ENCODE measurements around the gene GFRA1.

GFRA1 gene

DNA sequence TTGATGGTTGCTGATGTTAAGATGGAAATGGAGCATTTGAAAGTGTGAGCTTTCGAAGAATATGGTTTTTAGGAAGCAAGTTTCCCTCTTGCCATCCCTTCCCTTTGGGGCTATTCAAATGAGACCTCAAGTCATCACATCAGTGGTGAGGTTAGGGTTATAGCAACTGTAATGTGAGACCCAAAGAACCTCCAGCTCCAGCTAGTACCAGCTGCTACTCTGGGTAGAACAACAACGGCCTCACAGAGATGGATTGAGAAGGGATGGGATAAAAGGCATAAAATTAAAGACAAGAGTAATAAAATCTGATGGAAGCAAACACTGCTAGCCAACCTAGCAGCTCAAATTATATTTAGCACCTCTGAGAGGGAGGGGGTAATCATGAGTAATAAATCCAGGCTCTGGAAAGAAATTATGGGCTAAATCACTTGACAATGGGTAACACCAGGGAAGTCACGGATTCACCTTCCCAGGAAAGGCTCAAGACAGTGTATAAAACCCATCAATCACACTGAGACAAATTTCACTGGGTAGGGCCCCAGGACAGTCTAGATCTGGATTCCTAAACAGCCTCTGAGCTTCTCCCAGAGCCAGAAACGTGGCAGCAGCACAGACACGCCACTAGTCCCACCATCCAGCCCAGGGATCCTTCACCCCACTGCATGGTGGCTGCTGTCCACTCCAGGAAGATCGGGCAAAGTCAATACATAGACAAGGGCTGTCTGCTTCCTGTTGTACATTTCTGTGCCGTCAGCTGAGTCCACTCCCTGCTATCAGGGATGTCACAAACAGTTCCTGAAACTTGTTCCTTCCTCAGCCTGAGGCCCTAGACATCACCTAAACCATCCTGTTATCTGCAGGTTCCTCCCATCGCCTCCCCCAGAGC is 151.1 kb downstream of the GFRA1 start:
- DNase-seq, result no peak

DNA sequence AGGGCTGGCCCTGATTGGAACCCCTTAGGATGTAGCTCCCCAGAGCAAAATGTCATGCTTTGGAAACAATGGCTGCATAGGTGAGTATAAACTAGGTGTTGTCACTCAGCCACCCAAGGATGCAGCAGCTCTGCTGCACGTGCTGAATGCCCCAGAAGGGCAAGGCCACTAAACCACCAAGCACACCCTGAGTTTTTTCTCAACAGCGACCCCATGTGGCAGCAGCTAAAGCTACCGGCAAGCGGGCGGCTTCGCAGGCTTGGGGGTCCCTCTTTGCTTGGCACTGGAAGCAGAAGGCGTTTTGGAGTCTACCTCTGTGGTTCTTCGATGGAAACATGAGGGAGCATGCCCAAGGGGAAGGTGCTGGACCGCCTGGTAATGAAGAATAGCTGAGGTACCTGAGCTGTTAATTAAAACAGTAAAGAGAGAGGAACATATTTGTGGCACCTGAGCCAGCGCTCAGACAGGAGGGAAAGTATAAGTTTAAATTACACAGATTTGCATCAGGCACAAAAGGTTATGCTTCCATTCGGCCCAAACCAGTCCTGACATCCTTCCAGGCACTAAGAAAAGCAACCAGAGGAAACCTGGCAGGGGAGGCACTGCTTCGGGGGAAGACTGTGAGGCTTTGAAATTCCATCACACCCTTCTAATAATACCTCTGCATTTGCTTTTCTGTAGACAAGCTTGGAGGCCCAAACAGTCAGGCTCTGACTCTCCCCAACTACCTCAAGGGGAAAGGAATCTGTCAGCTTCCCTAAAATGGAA is 152.1 kb downstream of the GFRA1 start:
- DNase-seq, result no peak

- no peak for DNase-seq
These were observed 154.2 kb downstream of the GFRA1 start for GRCh38 chr10:116118847-116119246.

DNA sequence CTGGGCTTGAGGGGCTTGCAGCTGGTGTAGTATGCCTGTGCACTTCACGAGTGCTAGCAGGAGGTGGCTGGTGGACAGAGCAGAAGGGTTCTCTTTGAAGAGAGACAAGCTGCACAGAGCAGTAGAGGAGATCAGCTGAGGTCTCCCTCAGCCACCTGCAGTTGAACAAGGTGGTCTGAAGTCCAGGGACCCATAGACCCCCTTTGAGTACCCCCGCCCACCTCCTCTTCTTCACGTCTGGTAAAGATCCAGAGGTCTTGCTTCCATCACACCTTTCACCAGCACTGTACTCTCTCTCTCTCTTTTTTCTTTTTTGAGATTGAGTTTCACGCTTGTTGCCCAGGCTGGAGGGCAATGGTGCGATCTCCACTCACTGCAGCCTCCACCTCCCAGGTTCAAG is 157.2 kb downstream of the GFRA1 start:
- DNase-seq, result no peak

- no peak for DNase-seq
These were observed 157.9 kb downstream of the GFRA1 start for GRCh38 chr10:116115036-116115641.

DNA sequence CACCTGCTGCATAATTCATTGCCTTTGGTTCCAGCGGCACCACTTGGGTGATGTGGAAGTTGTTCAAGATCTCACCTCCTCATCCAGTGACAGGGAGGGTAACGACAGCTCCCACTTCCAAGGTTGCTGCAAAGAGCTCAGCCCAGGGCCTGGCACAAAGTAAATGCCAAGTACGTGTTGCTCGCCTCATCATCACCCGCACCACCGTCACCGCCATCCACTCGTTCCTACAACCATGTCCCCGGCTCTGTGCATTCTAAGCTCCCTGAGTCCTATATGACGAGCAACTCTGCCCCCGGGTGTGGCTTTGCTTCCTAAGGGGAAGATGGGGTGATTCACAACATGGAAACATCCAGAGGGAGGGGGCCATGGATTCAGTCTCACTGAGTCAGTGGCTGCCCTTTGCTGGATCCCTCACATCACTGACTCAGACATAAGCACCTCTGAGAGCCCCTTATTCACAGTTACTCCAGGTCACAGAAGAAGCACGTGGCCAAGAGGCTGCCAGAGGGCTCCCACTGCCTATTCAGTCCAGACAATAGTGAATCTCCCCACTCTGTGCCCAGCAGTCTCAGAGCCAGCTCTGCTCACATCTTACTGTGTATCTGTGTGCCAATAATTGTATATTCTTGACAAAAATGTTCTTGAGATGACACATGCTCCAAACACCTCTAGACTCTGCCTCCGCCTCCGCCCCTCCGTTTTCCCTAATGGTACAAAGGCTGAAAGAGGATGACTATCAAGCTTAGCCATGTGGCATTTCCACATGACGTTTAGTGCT is 159.1 kb downstream of the GFRA1 start:
- no peak for DNase-seq

GRCh38 chr10:116112232-116113231 is 160.5 kb downstream of the GFRA1 start:
- no peak for DNase-seq

GRCh38 chr10:116111483-116112095 is 161.4 kb downstream of the GFRA1 start:
- no peak for DNase-seq

- DNase-seq, result no peak
These were observed 162.3 kb downstream of the GFRA1 start for GRCh38 chr10:116110736-116111135.

GRCh38 chr10:116109881-116110280 is 163.1 kb downstream of the GFRA1 start:
- no peak for DNase-seq

GRCh38 chr10:116109481-116109880 is 163.5 kb downstream of the GFRA1 start:
- DNase-seq, result no peak

- DNase-seq, result no peak
These were observed 164.9 kb downstream of the GFRA1 start for GRCh38 chr10:116108095-116108494.

DNA sequence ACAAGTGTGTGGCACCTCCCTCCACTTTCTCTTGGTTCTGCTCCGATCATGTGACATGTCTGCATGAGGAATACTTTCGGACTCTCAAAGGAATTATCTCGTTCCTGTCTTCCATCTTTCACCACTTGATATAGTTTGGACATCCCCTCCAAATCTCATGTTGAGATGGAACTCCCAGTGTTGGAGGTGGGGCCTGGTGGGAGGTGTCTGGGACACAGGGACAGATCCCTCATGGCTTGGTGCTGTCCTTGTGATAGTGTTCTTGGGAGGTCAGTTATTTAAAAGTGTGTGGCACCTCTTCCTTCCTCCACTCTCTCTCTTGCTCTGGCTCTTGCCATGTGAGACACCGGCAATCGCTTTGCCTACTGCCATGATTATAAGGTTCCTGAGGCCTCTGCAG is 166.4 kb downstream of the GFRA1 start:
- DNase-seq, result no peak

- DNase-seq, result no peak
These were observed 167.7 kb downstream of the GFRA1 start for GRCh38 chr10:116105264-116105663.

DNA sequence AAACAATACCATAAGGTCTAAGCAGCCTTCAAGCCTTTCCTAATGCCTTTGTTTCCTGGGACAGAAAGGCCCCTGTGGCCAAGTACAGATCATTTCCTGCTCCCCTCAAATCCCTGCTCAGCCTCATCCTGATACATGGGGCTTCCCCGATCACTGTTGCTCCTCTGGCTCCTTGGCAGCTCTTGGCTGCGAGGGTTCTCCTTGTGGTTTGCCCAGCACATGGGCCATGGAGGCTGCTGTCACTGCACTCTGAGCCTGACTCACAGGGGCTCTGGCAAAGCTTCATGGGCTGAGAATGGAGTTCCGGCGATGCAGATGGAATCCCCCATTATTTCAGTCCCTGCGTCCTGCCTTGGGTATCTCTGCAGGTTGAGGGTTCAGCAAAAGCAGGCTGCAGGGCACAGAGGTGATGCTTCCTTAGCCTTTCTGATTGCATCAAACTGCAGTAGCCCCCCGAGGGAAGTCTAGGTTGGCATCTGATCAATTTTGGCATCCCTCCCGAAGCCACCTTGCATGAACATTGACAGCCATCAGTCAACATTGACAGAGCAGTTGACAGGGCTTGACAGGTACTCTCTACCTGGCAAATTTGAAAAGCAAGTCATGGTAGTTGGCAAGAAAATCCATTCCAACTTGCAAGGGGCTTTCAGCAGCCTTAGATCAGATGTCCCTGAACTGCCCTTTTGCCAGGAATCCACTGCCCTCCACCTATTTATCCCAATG is 168.6 kb downstream of the GFRA1 start:
- DNase-seq, result no peak

GRCh38 chr10:116103668-116104067 is 169.3 kb downstream of the GFRA1 start:
- no peak for DNase-seq

DNA sequence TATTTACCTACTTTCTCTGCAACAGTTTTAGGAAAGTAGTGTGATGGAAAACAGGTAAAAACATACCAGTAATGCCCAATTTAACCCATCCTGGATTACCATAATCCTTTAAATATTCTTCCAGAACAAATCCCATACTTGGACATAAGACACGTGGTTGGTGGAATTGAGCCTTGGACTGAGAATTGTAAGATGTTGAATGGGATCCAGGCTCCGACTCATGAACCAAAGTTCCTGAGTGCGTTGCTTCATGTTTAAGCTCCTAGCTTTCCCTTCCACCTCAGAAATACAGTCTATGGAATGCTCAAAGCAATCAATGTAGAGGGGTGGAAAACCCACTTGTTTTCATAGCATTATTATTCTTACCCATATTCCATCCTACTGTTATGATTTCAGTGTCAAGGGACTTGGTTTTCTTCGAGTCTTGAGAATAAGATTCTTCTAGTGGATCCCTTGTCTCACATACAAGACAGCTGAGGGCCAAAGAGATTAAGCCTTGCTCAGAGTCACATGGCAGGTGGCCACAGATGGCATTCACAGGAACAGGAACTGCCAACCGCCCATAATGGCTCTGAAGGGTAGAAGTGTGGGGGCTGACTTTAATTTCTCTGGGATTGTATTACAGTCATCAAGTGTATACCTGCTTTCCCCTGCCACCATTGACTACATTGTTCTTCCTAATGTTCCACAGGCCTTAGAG is 171.2 kb downstream of the GFRA1 start:
- no peak for DNase-seq

DNA sequence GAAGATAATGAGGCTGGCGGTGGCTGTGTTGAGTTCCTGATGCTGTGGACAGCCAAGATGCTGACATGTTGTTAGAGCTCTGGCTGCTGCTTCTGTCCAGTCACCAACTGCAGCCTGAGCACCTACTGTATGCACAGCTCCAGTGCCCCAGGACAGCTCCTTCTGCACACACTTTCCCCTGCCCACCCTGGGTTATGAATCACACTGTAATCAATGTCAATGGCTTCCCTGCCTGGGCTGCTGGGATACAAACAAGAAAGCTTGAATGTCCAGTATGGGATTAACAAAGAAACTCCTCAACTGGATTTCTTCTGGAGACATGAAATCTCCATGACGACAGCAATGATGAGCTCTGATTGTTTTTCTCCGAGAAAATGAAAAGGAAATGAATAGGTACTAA is 172.0 kb downstream of the GFRA1 start:
- no peak for DNase-seq

DNA sequence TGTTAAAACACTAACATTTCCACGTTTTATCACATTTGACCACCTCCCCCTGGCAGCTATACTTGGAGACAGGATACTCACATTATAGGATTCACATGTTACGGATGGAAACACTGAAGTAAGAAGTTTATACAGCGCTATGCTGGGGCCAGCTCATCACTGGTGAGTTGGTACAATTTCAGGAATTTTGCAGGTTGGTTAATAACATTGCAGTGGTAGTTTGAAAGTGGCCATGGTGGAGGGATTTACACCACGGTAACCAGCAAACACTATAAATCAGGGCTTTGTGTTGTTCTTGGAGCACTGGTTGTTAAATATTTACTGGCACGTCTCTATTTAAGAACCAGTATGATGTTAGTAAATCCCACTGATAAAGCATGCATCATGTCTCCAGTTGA is 174.0 kb downstream of the GFRA1 start:
- DNase-seq, result no peak

Data from SHP77 (cell line).